NCI-H345 treated with DMSO at 0.1 percent for 48 hours (cell line): Measurements from ENCODE around the gene ANAPC2.
"Not testable (repeated sequence)": the region's sequence is repeated elsewhere in the genome, so short reads cannot be mapped to it uniquely, and the experiment has no call there.

ENCODE experiments used
- DNase-seq: peaks from one replicate; lab custom pipeline; 2025; ENCODE audit not compliant: unreplicated experiment; lab: John Stamatoyannopoulos, UW

Gene ANAPC2

GRCh38 chr9:137148242-137148641, 40.1 kb downstream of the ANAPC2 start:
- DNase-seq, result no peak

GRCh38 chr9:137147793-137148160, 40.6 kb downstream of the ANAPC2 start:
- no peak for DNase-seq

- DNase-seq, result no peak
Observed at GRCh38 chr9:137147091-137147792, 41.1 kb downstream of the ANAPC2 start.

- DNase-seq, result no peak
Observed at GRCh38 chr9:137146527-137146918, 41.8 kb downstream of the ANAPC2 start.

GRCh38 chr9:137145731-137146526, 42.4 kb downstream of the ANAPC2 start:
- DNase-seq, result no peak

- DNase-seq, result no peak
Observed at GRCh38 chr9:137143459-137143858, 44.9 kb downstream of the ANAPC2 start.

GRCh38 chr9:137141976-137142936, 46.1 kb downstream of the ANAPC2 start:
- no peak for DNase-seq

- DNase-seq, result no peak
Observed at GRCh38 chr9:137141050-137141810, 47.1 kb downstream of the ANAPC2 start.

- no peak for DNase-seq
Observed at GRCh38 chr9:137140151-137141012, 48.0 kb downstream of the ANAPC2 start.

- DNase-seq, result no peak
Observed at GRCh38 chr9:137139468-137140150, 48.8 kb downstream of the ANAPC2 start.

GRCh38 chr9:137138722-137139467, 49.5 kb downstream of the ANAPC2 start, which contains the start of gene GRIN1:
GRIN1 (plus strand) TSS chr9:137139154; CDS start chr9:137139487, 333 bp downstream.
- DNase-seq, result no peak

- peak; percentile 14 for DNase-seq
Observed at GRCh38 chr9:137138058-137138721, 50.2 kb downstream of the ANAPC2 start.

GRCh38 chr9:137136881-137137607, 51.3 kb downstream of the ANAPC2 start:
- DNase-seq, result peak; percentile 13

- peak; percentile 17 for DNase-seq
Observed at GRCh38 chr9:137136261-137136880, 52.0 kb downstream of the ANAPC2 start.

GRCh38 chr9:137135154-137135553, 53.2 kb downstream of the ANAPC2 start:
- DNase-seq, result not testable (repeated sequence)

- DNase-seq, result no peak
Observed at GRCh38 chr9:137134191-137134590, 54.2 kb downstream of the ANAPC2 start.
